Measurements from ENCODE around the gene HAUS2.
A peak's percentile ranks its signal among the peaks of the same experiment; 100 is the strongest.

- no peak for TF ChIP-seq CTCF (IDR thresholded peaks at IDR 0.05; ENCODE audit: low read depth, low read length)
- TF ChIP-seq POLR2A (IDR thresholded peaks at IDR 0.05; ENCODE audit: extremely low read depth, insufficient read length): peak; percentile 42
Measured at GRCh38 chr15:42581272-42581730, 32.7 kb downstream of the HAUS2 start.

All from NB4 (cell line).